IgD-negative memory B cell (primary cell): ENCODE data around the gene GNG7. TPM values are rescaled to one million over a fixed set of nuclear protein-coding genes. Genes with fewer than 3 reads are reported as not detected.
A peak's percentile ranks its signal among the peaks of the same experiment; 100 is the strongest.
"Not testable (repeated sequence)": the region's sequence is repeated elsewhere in the genome, so short reads cannot be mapped to it uniquely, and the experiment has no call there.

Experiments used
- H3K27ac Mint-ChIP-seq, 3 donors: one replicate each; pipeline ENCODE4 v1.8.0; 2020 to 2022; ENCODE audit warnings: mild to moderate bottlenecking in 3 of 3, mixed read lengths in 3 of 3, moderate library complexity in 1 of 3
- H3K27me3 Mint-ChIP-seq: one replicate; pipeline ENCODE4 v1.8.0; 2021; ENCODE audit warnings: mixed read lengths
- H3K36me3 Mint-ChIP-seq: one replicate; pipeline ENCODE4 v1.8.0; 2020; ENCODE audit warnings: mild to moderate bottlenecking, mixed read lengths
- H3K4me1 Mint-ChIP-seq, 3 donors: one replicate each; pipeline ENCODE4 v1.8.0; 2020 to 2022; ENCODE audit warnings: mixed read lengths in 3 of 3, mild to moderate bottlenecking in 1 of 3
- H3K4me3 Mint-ChIP-seq, 4 donors: one replicate each; pipeline ENCODE4 v1.8.0; 2020 to 2022; ENCODE audit warnings: mild to moderate bottlenecking in 4 of 4, mixed read lengths in 4 of 4, moderate library complexity in 3 of 4
- H3K9me3 Mint-ChIP-seq, 3 donors: one replicate each; pipeline ENCODE4 v1.8.0; 2020 to 2021; ENCODE audit warnings: mixed read lengths in 3 of 3, mild to moderate bottlenecking in 1 of 3
- polyA plus RNA-seq: library from polyadenylated mRNA; unstranded; fragments of 300-500 nt; fragmentation: Illumina TruSeq; gene quantifications from one replicate; pipeline ENCODE4 v1.2.3, GENCODE V29; 2021

The GNG7 gene
- polyA plus RNA-seq, 1 donor from 2014 or later: 74.6 TPM

GRCh38 chr19:2477141-2477710, 225.3 kb downstream of the GNG7 start:
- Mint-ChIP-seq H3K4me1 (peaks cover 11 to 21% (median 14%) of the 10 kb centered on the region in 3 donors), H3K36me3 (peaks cover 3% of the 10 kb centered on the region), H3K9me3 (no peaks in the 10 kb centered on the region), H3K4me3 (peak overlapping the region; percentile 92 to 98 (median 96)), H3K27me3 (no peaks in the 10 kb centered on the region), H3K27ac (peak overlapping the region; percentile 91 to 98 (median 97))

GRCh38 chr19:2476451-2477140, 225.9 kb downstream of the GNG7 start:
- H3K4me1 Mint-ChIP-seq: peaks cover 11 to 21% (median 14%) of the 10 kb centered on the region in 3 donors
- H3K4me3 Mint-ChIP-seq: peak overlapping the region; percentile 92 to 98 (median 96)
- no peaks in the 10 kb centered on the region for H3K9me3 Mint-ChIP-seq
- H3K27me3 Mint-ChIP-seq: no peaks in the 10 kb centered on the region
- peak overlapping the region; percentile 91 to 98 (median 97) for H3K27ac Mint-ChIP-seq
- H3K36me3 Mint-ChIP-seq: peaks cover 2% of the 10 kb centered on the region

GRCh38 chr19:2475702-2476450, 226.6 kb downstream of the GNG7 start, which contains the start of gene GADD45B:
TSS of gene GADD45B (plus strand) at chr19:2476127. CDS start at chr19:2476359, 232 bp downstream.
- no peaks in the 10 kb centered on the region for H3K27me3 Mint-ChIP-seq
- H3K36me3 Mint-ChIP-seq: no peaks in the 10 kb centered on the region
- H3K4me3 Mint-ChIP-seq: peak within 1 kb of the TSS; percentile 92 to 98 (median 96)
- peaks cover 10 to 20% (median 14%) of the 10 kb centered on the region in 3 donors for H3K4me1 Mint-ChIP-seq
- peak within 1 kb of the TSS; percentile 91 to 98 (median 97) for H3K27ac Mint-ChIP-seq
- no peaks in the 10 kb centered on the region for H3K9me3 Mint-ChIP-seq

GRCh38 chr19:2475018-2475701, 227.3 kb downstream of the GNG7 start:
- Mint-ChIP-seq H3K36me3 (no peaks in the 10 kb centered on the region), H3K27me3 (no peaks in the 10 kb centered on the region), H3K27ac (peak overlapping the region; percentile 88 to 97 (median 91)), H3K4me3 (peak overlapping the region; percentile 90 to 95 (median 92)), H3K9me3 (no peaks in the 10 kb centered on the region), H3K4me1 (peaks cover 10 to 16% (median 14%) of the 10 kb centered on the region in 3 donors)

GRCh38 chr19:2474232-2475017, 228.1 kb downstream of the GNG7 start:
- H3K4me3 Mint-ChIP-seq: peak overlapping the region; percentile 90 to 95 (median 92)
- no peaks in the 10 kb centered on the region for H3K9me3 Mint-ChIP-seq
- H3K27ac Mint-ChIP-seq: peak overlapping the region; percentile 39 to 91 (median 88)
- no peaks in the 10 kb centered on the region for H3K27me3 Mint-ChIP-seq
- H3K4me1 Mint-ChIP-seq: peaks cover 12 to 17% (median 14%) of the 10 kb centered on the region in 3 donors
- no peaks in the 10 kb centered on the region for H3K36me3 Mint-ChIP-seq

DNA sequence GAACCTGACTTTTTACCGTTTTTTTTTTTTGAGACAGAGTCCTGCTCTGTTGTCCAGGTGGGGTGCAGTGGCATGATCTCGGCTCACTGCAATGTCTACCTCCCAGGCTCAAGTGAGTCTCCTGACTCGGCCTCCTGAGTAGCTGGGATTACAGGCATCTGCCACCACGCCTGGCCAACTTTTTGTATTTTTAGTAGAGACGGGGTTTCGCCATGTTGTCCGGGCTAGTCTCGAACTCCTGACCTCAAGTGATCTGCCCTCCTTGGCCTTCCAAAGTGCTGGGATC, 232.6 kb downstream of the GNG7 start:
- not testable (repeated sequence) for H3K27me3 Mint-ChIP-seq, H3K4me1 Mint-ChIP-seq, H3K9me3 Mint-ChIP-seq, H3K36me3 Mint-ChIP-seq, H3K4me3 Mint-ChIP-seq
- peak overlapping the region in 1 of 3 donors; percentile 43 for H3K27ac Mint-ChIP-seq

DNA sequence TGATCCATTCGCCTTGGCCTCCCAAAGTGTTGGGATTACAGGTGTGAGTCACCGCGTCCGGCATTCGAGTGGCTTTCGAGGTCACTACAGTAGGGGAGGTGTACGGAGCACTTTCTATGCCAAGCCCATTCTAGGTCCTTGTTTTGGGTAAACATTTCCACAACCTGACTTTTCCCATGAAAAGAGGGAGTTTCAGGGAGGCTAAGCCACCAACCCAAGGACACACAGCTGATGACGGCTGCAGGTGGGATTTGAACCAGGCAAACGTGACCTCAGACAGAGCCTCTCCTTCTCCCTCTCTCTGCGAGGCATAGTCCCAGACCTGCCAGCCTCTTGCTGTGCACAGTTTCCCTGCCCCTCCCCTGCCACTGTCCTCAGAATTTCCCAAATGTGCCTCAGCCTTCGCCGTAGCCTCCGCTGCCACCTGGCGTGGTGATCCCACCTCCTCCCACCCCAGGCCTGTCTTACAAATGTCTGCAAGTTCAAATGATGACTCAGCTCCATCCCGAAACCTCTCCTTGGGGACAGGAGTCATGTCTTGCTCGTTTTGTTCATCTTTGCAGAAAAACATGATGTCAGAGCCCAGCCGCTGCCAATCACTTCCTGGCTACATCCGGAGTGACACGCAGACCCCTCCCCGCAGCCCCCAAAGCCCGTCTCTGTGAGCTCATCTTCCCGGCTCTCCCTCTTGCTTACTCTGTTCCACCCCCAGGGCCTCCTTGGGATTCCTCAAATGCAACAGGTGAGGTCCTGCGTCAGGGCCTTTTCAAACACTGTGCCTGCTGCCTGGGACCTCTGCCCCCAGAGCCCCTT, 233.2 kb downstream of the GNG7 start:
- Mint-ChIP-seq H3K27me3 (no peaks in the 10 kb centered on the region), H3K27ac (peak overlapping the region in 2 of 3 donors; percentile 31 to 43), H3K9me3 (no peaks in the 10 kb centered on the region), H3K36me3 (no peaks in the 10 kb centered on the region), H3K4me3 (no peak overlapping the region), H3K4me1 (peaks cover 0 to 6% (median 4%) of the 10 kb centered on the region in 3 donors)

GRCh38 chr19:2468596-2468995, 233.9 kb downstream of the GNG7 start:
- Mint-ChIP-seq H3K4me3 (no peak overlapping the region), H3K4me1 (peaks cover 0 to 6% (median 4%) of the 10 kb centered on the region in 3 donors), H3K27ac (no peak overlapping the region), H3K27me3 (no peaks in the 10 kb centered on the region), H3K9me3 (no peaks in the 10 kb centered on the region), H3K36me3 (no peaks in the 10 kb centered on the region)

GRCh38 chr19:2464389-2464788, 238.1 kb downstream of the GNG7 start:
- Mint-ChIP-seq H3K27me3 (no peaks in the 10 kb centered on the region), H3K4me3 (peak overlapping the region in 2 of 4 donors; percentile 31 to 33), H3K27ac (no peak overlapping the region)

DNA sequence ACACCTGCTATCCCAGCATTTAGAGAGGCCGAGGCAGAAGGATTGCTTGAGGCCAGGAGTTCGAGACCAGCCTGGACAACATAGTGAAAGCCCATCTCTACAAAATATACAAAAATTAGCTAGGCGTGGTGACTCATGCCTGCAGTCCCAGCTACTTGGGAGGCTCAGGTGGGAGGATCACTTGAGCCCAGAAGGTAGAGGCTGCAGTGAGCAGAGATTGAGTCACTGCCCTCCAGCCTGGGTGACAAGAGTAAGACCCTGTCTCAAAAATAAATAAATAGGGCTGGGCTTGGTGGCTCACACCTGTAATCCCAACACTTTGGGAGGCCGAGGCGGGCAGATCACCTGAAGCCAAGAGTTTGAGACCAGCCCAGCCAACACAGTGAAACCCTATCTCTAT, 238.8 kb downstream of the GNG7 start:
- not testable (repeated sequence) for H3K9me3 Mint-ChIP-seq, H3K27ac Mint-ChIP-seq, H3K36me3 Mint-ChIP-seq, H3K27me3 Mint-ChIP-seq, H3K4me1 Mint-ChIP-seq
- H3K4me3 Mint-ChIP-seq: peak overlapping the region in 3 of 4 donors; percentile 31 to 81 (median 41)

More at GRCh38 chr19:2464389-2464788, 238.1 kb downstream of the GNG7 start:
- no peaks in the 10 kb centered on the region for H3K9me3 Mint-ChIP-seq
- no peaks in the 10 kb centered on the region for H3K36me3 Mint-ChIP-seq
- peaks cover 0 to 4% (median 1%) of the 10 kb centered on the region in 3 donors for H3K4me1 Mint-ChIP-seq

DNA sequence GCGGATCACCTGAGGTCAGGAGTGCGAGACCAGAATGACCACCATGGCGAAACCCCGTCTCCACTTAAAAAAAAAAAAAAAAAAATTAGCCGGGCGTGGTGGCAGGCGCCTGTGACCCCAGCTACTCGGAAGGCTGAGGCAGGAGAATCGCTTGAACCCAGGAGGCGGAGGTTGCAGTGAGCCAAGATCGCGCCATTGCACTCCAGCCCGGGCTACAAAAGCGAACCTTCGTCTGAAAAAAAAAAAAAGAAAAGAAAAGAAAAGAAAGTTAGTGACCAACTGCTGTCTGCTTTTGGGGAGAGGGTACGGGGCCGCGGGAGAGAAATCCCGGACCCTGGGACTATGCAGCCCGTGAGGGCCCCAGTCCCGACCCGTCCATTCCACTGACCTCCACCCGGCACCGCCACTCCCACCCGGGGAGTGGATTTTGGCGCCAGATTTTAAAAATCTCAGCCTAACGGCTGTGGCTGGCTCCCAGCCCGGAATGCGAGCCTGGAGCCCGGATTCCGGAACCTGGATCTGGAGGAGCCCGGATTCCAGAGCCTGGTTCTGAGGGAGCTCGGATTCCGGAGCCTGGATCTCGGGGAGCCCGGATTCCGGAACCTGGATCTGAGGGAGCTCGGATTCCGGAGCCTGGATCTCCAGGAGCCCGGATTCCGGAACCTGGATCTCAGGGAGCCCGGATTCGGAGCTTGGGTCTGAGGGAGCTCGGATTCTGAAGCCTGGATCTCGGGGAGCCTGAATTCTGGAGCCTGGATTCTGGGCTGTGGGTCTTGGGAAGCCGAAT, 239.7 kb downstream of the GNG7 start:
- Mint-ChIP-seq H3K4me1 (peaks cover 0 to 3% (median 0%) of the 10 kb centered on the region in 3 donors), H3K36me3 (no peaks in the 10 kb centered on the region), H3K4me3 (peak overlapping the region in 2 of 4 donors; percentile 31 to 41), H3K27me3 (no peaks in the 10 kb centered on the region), H3K27ac (peak overlapping the region in 1 of 3 donors; percentile 31), H3K9me3 (no peaks in the 10 kb centered on the region)

DNA sequence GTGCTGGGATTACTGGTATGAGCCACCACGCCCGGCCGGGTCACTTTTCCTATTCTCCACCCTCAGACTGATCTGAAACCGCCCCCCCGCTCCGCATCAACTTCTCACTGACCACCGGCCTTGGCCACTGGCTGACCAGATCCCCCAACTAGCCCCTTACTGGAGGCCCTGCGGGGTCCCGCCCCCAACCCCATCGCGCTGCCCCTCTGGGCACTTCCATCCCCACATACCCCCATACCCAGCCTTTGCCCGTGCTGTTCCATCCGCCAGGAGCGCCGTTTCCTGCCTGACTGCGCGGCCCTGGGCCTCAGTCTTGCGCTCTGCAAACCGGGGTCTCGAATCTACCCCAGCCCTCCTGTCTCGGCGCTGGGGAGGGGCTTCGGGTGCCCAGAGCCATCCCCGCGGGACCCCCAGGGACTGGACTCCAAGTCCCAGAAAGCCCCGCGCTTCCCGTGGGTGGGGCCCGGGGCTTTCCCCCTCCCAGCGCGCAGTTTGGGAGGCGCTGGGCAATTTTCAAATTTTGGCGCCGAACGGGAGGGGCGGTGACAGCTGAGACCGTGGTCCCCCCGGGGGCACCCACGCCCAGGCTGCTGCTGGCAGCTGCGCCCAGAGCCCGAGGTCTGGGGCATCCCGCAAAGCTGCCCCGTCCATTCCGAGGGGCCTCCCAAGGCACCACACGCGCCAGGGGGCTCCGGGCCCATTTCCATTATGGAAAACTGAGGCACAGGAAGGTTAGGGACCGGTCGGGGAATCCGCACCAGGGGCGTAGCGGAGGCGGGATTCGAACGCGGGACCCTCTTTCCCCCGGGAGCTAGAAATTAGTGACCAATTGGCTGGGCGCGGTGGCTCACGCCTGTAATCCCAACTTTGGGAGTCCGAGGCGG, 240.5 kb downstream of the GNG7 start:
- Mint-ChIP-seq H3K36me3 (peaks cover 2% of the 10 kb centered on the region), H3K27ac (no peak overlapping the region), H3K4me3 (peak overlapping the region; percentile 60 to 88 (median 77)), H3K9me3 (no peaks in the 10 kb centered on the region), H3K27me3 (no peaks in the 10 kb centered on the region), H3K4me1 (peaks cover 3 to 6% (median 6%) of the 10 kb centered on the region in 3 donors)
